GM21447 (cell line): ENCODE measurements around the gene PIAS1.
A peak's percentile ranks its signal among the peaks of the same experiment; 100 is the strongest.
"Not testable (repeated sequence)": the region's sequence is repeated elsewhere in the genome, so short reads cannot be mapped to it uniquely, and the experiment has no call there.

Source experiments
- ATAC-seq: cut with Tn5 transposase; IDR thresholded peaks from one replicate; pipeline ENCODE4 v1.9.1; 2021; ENCODE audit not compliant: unreplicated experiment

The PIAS1 gene

GRCh38 chr15:68201153-68201878 is 147.2 kb downstream of the PIAS1 start:
- no peak for ATAC-seq

- ATAC-seq, result no peak
These were observed 147.8 kb downstream of the PIAS1 start for GRCh38 chr15:68201879-68202261.

GRCh38 chr15:68202994-68203393 is 148.9 kb downstream of the PIAS1 start:
- ATAC-seq, result not testable (repeated sequence)

DNA sequence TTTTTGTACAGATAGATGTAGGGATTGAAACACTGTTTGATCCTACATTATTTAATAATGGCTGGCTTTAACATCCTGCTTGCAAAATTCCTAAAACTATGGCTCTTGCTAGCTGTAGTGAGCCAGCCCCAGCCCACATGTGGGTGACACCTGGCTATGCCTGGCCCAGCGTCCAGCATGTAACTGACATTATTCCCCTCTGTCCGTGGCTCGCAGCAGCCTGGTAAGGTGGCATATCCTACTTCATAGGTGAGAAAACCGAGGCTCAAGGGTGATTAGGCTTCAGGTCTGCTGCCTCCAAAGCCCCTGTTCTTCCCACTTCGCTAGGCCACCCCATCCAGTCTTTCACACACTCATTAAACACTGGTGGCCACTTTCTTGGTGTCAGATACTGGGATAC is 149.4 kb downstream of the PIAS1 start:
- ATAC-seq, result no peak

- ATAC-seq, result no peak
These were observed 149.8 kb downstream of the PIAS1 start for GRCh38 chr15:68203956-68204355.

DNA sequence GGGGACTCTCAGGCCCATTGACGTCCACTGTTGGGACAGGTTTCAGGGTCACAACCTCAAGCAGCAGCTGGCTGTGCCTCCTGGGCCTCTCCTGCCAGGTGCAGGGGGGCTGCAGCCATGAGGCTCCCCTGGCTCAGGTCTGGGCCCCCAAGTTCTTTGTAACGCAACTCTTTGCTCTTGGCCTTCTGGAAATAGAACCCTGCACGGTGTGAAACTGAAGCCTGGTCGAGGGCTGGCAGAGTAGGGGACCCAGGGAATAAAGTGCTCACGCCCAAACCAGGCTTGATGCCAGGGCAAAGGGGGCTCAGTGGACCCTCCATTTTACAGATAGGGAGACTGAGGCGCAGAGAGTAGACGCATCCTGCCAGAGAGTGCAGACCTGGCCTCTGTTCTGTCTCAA is 150.2 kb downstream of the PIAS1 start:
- no peak for ATAC-seq

- no peak for ATAC-seq
These were observed 150.9 kb downstream of the PIAS1 start, which contains the start of gene CALML4 for GRCh38 chr15:68204776-68205557. TSS of gene CALML4 (minus strand) at chr15:68205332. CDS start at chr15:68205247, 85 bp downstream.

- no peak for ATAC-seq
These were observed 151.4 kb downstream of the PIAS1 start for GRCh38 chr15:68205558-68205944.

- ATAC-seq, result no peak
These were observed 151.9 kb downstream of the PIAS1 start for GRCh38 chr15:68205954-68206539.

DNA sequence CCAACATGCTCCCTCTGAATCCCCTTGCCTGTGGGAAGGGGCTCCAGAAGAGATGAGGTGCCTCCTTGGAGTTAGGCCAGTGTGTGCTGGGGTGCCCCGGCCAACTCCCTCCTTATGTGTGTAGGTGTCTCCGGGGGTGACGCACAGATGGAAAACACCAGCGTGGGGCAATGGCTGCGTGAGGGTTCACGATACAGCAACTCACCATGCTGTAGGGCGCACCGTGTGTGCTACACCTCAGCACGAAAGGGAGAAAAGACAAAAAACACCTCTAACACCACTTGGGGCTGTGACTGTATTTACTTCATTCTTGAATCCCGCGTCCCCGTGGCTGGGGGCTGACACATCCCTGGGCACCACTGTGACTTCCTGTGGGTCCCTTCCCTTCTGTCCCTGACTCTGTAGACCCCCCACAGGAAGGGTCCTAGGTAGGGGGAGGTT is 152.6 kb downstream of the PIAS1 start:
- ATAC-seq, result no peak

DNA sequence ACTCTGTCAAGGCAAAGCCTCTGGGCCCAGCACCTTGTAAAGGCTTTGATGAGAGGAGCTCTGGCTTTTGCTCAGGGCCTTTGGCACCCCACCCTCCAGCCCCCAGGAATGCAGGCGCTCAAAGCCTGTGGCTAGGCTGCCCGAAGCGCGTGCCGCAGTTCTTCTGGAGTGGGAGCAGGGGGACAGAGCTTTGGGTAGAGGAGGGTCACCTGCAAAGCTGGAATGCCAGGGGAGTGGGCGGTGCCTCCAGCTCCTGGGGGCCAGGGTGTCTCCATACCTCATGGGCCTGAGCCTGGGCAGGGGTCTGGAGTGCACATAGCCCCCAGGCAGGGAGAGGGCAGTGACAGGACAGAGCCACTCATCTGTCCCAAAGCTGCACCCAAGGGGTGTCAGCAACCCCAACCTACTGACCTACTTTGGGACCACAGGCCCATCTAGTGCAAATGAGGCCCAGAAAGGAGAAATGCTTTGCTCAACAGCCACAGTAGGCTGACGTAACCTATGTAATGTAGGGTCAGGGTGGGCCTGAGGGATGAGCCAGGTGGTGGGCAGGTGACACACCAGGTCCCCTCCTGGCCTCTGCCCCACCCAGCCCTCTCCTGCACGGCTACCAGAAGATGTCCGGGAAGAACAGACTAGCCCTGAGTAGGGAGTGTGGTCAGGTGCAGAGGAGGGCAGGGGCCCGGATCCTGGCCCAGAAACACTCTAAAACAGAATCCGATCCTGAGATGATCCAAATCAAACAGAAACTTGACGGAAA is 153.2 kb downstream of the PIAS1 start:
- ATAC-seq, result no peak

DNA sequence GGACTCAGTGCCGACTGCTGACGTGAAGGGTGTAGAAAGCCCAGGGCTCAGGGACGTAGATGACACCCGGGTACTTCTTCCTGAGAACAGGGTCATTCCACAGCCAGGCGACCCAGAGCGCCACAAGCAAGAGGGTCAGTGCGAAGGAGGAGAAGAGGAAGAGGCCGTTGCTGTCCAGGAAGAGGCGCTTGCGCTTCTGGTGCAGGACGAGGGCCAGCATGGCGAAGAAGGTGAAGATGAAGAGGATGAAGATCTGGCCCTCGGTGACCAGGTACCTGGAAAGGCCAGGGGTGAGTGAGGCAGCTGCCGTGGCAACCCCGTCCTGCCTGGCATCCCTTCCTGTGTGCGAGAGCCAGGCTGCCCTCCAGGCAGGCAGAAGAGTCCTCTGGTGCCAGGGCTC is 154.0 kb downstream of the PIAS1 start:
- no peak for ATAC-seq

- no peak for ATAC-seq
These were observed 154.6 kb downstream of the PIAS1 start for GRCh38 chr15:68208636-68209240.

DNA sequence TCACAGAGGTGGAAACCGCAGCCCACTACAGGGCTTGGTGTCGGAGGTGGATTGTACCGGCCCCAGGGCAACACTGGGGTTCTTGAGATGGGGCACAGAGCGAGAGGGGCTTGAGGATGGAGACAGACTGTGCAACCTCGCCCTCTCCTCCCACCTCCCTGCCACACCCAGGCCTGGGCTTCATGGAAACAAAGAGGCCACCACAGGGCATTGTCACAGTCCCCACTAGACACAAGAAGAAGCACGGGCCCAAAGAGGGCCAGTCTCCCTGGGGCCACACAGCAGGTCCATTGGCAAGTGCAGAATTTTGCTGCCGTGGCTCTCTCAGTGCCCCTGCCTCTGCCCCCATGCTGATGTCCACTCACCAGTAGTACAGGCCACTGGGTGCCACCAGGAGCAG is 155.2 kb downstream of the PIAS1 start:
- ATAC-seq, result no peak

DNA sequence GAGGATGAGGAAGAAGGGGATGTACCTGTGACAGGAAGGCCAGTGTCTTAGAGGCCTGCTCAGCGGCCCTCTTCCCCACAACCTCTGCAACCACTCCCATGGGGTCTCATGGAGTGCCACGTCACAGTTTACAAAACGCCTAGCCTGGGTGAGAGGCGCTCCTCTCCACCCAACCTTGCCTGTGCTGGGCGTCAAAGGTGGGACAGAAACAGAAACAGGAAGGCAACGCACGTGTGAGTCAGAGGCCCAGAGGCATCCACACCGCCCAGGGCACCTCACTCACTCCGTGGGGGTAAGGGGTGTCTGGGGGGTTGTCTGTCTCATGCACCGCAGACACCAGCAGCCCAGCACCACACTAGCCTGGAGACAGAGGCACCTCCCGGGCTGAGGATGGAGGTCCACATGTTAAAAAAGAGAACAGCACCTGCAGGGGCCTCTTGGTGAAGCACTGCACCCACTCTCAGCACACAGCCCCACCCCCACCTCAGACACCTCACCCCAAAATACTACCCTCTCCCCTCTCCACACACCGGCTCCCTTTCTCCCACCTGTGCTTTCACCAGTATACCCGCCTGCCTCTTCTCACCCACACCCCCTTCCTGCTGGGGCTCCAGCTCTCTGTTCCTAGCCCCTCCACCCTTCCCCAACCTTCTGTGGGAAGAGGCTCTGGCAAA is 155.8 kb downstream of the PIAS1 start:
- peak; percentile 58 for ATAC-seq

- no peak for ATAC-seq
These were observed 156.3 kb downstream of the PIAS1 start for GRCh38 chr15:68210409-68210756.

GRCh38 chr15:68210821-68211655 is 156.9 kb downstream of the PIAS1 start:
- ATAC-seq, result no peak

- ATAC-seq, result no peak
These were observed 157.7 kb downstream of the PIAS1 start for GRCh38 chr15:68211656-68212320.

GRCh38 chr15:68213491-68213845 is 159.4 kb downstream of the PIAS1 start:
- not testable (repeated sequence) for ATAC-seq
